Neuronal stem cell (in vitro differentiated cells): ENCODE measurements around the gene DNAJC18.

Experiments
- DNase-seq: peaks from one replicate; pipeline ENCODE4 v3.0.0-alpha.2; 2013; ENCODE audit warnings: low spot score
- H2AFZ ChIP-seq: one replicate; pipeline ENCODE4 v1.6.1; 2013; ENCODE audit warnings: mild to moderate bottlenecking, low read length, inconsistent platforms
- H2AK5ac ChIP-seq: 2 replicates; pipeline ENCODE4 v1.6.1; 2013; ENCODE audit warnings: low read depth, mild to moderate bottlenecking, inconsistent platforms, low read length, moderate library complexity, mixed read lengths
- H2BK120ac ChIP-seq: 2 replicates; pipeline ENCODE4 v1.6.1; 2013; ENCODE audit warnings: low read depth, mild to moderate bottlenecking, inconsistent platforms, low read length, moderate library complexity, mixed read lengths
- H2BK12ac ChIP-seq: one replicate; pipeline ENCODE4 v1.6.1; 2013; ENCODE audit warnings: low read length, inconsistent platforms
- H2BK15ac ChIP-seq: 2 replicates; pipeline ENCODE4 v1.6.1; 2013; ENCODE audit warnings: mild to moderate bottlenecking, low read length, inconsistent platforms, mixed read lengths
- H2BK5ac ChIP-seq: one replicate; pipeline ENCODE4 v1.6.1; 2013; ENCODE audit warnings: inconsistent platforms, mild to moderate bottlenecking, low read length, moderate library complexity
- H3K14ac ChIP-seq: one replicate; pipeline ENCODE4 v1.6.1; 2013; ENCODE audit warnings: low read length, inconsistent platforms
- H3K18ac ChIP-seq: 2 replicates; pipeline ENCODE4 v1.6.1; 2013; ENCODE audit warnings: low read length, inconsistent platforms
- H3K23ac ChIP-seq: 2 replicates; pipeline ENCODE4 v1.6.1; 2013; ENCODE audit warnings: low read depth, mild to moderate bottlenecking, mixed read lengths, low read length, inconsistent platforms; ENCODE audit not compliant: poor library complexity
- H3K27ac ChIP-seq: replicated peaks from 3 replicates; pipeline ENCODE4 v1.5.1; 2013; ENCODE audit warnings: low read length, inconsistent platforms
- H3K27me3 ChIP-seq, 3 experiments: 2 replicates each; pipeline ENCODE4 v1.6.1; 2013; ENCODE audit warnings: low read length in 3 of 3, mild to moderate bottlenecking in 2 of 3, inconsistent platforms in 1 of 3, low read depth in 1 of 3, mixed read lengths in 1 of 3, moderate library complexity in 1 of 3; ENCODE audit not compliant: control insufficient read depth in 3 of 3, insufficient read depth in 3 of 3
- H3K36me3 ChIP-seq, 2 donors: replicated peaks in 1 of 2; 2 replicates each; pipeline ENCODE4 v1.6.1; 2013; ENCODE audit warnings: low read length in 2 of 2; ENCODE audit not compliant: control insufficient read depth in 2 of 2, insufficient read depth in 2 of 2
- H3K4ac ChIP-seq: 2 replicates; pipeline ENCODE4 v1.6.1; 2013; ENCODE audit warnings: inconsistent platforms, mild to moderate bottlenecking, low read length, moderate library complexity
- H3K4me1 ChIP-seq, 2 donors: 1 replicate in 1 of 2; 2 replicates in 1 of 2; pipeline ENCODE4 v1.6.1; 2013; ENCODE audit warnings: low read length in 2 of 2, low read depth in 1 of 2; ENCODE audit not compliant: control insufficient read depth in 2 of 2, insufficient read depth in 1 of 2
- H3K4me2 ChIP-seq: one replicate; pipeline ENCODE4 v1.6.1; 2013; ENCODE audit warnings: mild to moderate bottlenecking, low read length, inconsistent platforms; ENCODE audit not compliant: insufficient read depth, poor library complexity, severe bottlenecking
- H3K4me3 ChIP-seq, 2 donors: 2 replicates each; pipeline ENCODE4 v1.5.1; 2013; ENCODE audit warnings: low read length in 2 of 2, mild to moderate bottlenecking in 2 of 2, inconsistent platforms in 1 of 2, moderate library complexity in 1 of 2
- H3K79me1 ChIP-seq: one replicate; pipeline ENCODE4 v1.6.1; 2013; ENCODE audit warnings: low read depth, mild to moderate bottlenecking, inconsistent platforms, low read length, moderate library complexity
- H3K9ac ChIP-seq: one replicate; pipeline ENCODE4 v1.6.1; 2013; ENCODE audit warnings: mild to moderate bottlenecking, low read depth, low read length, inconsistent platforms; ENCODE audit not compliant: poor library complexity
- H3K9me3 ChIP-seq, 2 donors: replicated peaks in 1 of 2; 2 replicates each; pipeline versions ENCODE3 to v1.6.1; 2013; ENCODE audit warnings: low read length in 2 of 2, mild to moderate bottlenecking in 2 of 2, inconsistent platforms in 1 of 2, low read depth in 1 of 2, mixed read lengths in 1 of 2, moderate library complexity in 1 of 2; ENCODE audit not compliant: control insufficient read depth in 2 of 2, insufficient read depth in 1 of 2
- H4K8ac ChIP-seq: one replicate; pipeline ENCODE4 v1.6.1; 2013; ENCODE audit warnings: low read depth, mild to moderate bottlenecking, inconsistent platforms, low read length, moderate library complexity
- H4K91ac ChIP-seq: one replicate; pipeline ENCODE4 v1.6.1; 2013; ENCODE audit warnings: low read length, low read depth, mild to moderate bottlenecking, inconsistent platforms; ENCODE audit not compliant: poor library complexity
- WGBS, 2 donors: extraction: QIAGEN DNeasy Blood & Tissue Kit; methylation state at CpG; one replicate each; pipeline ENCODE4 v1.1.7; 2013; ENCODE audit warnings: missing lambda C conversion rate in 2 of 2, mixed read lengths in 1 of 2; ENCODE audit not compliant: insufficient read length in 2 of 2, insufficient replicate concordance in 1 of 2; ENCODE audit errors: extremely low coverage in 2 of 2; 5-methylcytosine and 5-hydroxymethylcytosine counted together

Gene DNAJC18

DNA sequence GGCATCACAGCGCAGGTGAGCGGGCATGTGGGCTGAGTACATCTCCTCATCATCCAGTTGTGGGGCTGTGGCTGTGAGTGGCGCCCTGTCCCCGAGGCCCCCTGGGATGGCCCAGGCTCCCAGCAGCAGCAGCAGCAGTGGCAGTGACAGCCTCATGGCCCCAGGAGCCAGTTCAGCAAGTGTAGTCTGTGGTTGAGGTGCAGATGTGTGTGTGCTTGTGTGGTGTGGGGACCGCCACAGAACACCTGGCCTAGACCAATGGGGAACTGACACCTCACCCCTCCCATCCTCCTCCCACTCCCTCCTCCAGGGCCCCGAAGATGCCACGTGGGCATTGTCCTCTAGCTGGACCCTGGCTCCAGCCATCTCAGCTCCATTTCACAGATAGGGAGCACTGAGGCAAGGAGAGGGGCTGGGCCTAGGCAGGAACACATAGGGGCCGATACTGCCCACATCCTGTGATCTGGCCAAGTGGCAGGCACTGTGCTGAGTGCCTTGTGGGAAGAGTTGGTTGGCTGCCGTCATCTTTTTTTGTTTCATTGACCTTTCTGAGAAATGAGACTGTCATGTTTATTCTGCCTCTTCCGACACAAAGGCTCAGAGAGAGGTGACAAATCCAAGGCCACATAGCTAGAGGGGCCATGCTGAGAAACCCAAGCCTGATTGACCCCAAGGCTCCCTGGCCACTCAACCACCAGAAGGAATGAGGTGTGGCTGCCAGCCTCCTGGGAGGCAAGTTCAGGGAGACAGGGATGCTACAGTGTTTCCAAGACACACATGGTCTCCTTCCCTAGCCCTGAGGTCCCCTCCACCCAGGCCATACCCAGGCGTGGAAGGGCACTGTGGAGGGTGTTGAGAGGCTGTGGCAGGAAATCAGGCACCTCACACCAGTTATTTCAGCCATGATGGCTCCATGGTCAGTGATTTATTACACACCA is 49.4 kb downstream of the DNAJC18 start, which contains the start of gene MZB1:
Gene MZB1, minus strand, starts transcription at position 213 of the 938 bp plus-strand sequence. Its CDS starts 57 bp downstream, at position 156.
- Histone ChIP-seq H3K27me3 (peaks cover 24 to 57% (median 37%) of the 10 kb centered on the region in 3 experiments), H3K23ac (no peak within 1 kb of the TSS), H3K4ac (no peak within 1 kb of the TSS), H3K4me1 (peaks cover 2 to 9% of the 10 kb centered on the region in 2 donors), H2AFZ (peak within 1 kb of the TSS; percentile 69), H2BK120ac (peak within 1 kb of the TSS; percentile 32), H3K4me2 (no peak within 1 kb of the TSS), H3K79me1 (peaks cover 2% of the 10 kb centered on the region), H2BK5ac (no peak within 1 kb of the TSS), H2BK12ac (no peak within 1 kb of the TSS), H3K36me3 (no peaks in the 10 kb centered on the region), H3K9ac (peak within 1 kb of the TSS; percentile 27), H3K14ac (no peak within 1 kb of the TSS), H3K9me3 (peaks cover 0 to 17% of the 10 kb centered on the region in 2 donors), H2BK15ac (peak within 1 kb of the TSS; percentile 60), H4K91ac (no peak within 1 kb of the TSS), H3K18ac (no peak within 1 kb of the TSS), H3K4me3 (peak within 1 kb of the TSS in 1 of 2 donors; percentile 23), H2AK5ac (no peak within 1 kb of the TSS), H4K8ac (no peak within 1 kb of the TSS), H3K27ac (no peak within 1 kb of the TSS)
- DNase-seq, result no peak
- WGBS, 2 donors, result no CpG with 5 or more reads among the region's 11 CpGs

GRCh38 chr5:139388198-139388821 is 51.0 kb downstream of the DNAJC18 start:
- no peak for DNase-seq
- peaks cover 0 to 9% of the 10 kb centered on the region in 2 donors for H3K9me3 ChIP-seq
- WGBS, 2 donors, result no CpG with 5 or more reads among the region's 8 CpGs

GRCh38 chr5:139387611-139388197 is 51.6 kb downstream of the DNAJC18 start:
- no peak for DNase-seq
- no peak overlapping the region for H4K8ac ChIP-seq

More at GRCh38 chr5:139388198-139388821, 51.0 kb downstream of the DNAJC18 start:
- H3K23ac ChIP-seq, result no peak overlapping the region
- no peak overlapping the region for H2BK5ac ChIP-seq
- peak overlapping the region; percentile 76 for H2AFZ ChIP-seq
- H2BK15ac ChIP-seq, result no peak overlapping the region
- H3K4me3 ChIP-seq, result no peak overlapping the region
- H2BK120ac ChIP-seq, result no peak overlapping the region
- H3K4me1 ChIP-seq, result peaks cover 2 to 7% of the 10 kb centered on the region in 2 donors
- H2AK5ac ChIP-seq, result peak overlapping the region; percentile 34
- H4K8ac ChIP-seq, result no peak overlapping the region
- H3K27ac ChIP-seq, result no peak overlapping the region
- no peak overlapping the region for H2BK12ac ChIP-seq
- no peak overlapping the region for H3K4me2 ChIP-seq
- H3K4ac ChIP-seq, result no peak overlapping the region
- H3K36me3 ChIP-seq, result no peaks in the 10 kb centered on the region
- no peak overlapping the region for H4K91ac ChIP-seq
- peaks cover 7 to 42% (median 20%) of the 10 kb centered on the region in 3 experiments for H3K27me3 ChIP-seq
- H3K18ac ChIP-seq, result no peak overlapping the region
- no peak overlapping the region for H3K9ac ChIP-seq
- no peak overlapping the region for H3K14ac ChIP-seq
- H3K79me1 ChIP-seq, result peaks cover 2% of the 10 kb centered on the region

More at GRCh38 chr5:139387611-139388197, 51.6 kb downstream of the DNAJC18 start:
- no peak overlapping the region for H2BK15ac ChIP-seq
- no peak overlapping the region for H3K23ac ChIP-seq
- H3K14ac ChIP-seq, result no peak overlapping the region
- peak overlapping the region; percentile 18 for H3K18ac ChIP-seq
- no peak overlapping the region for H2BK120ac ChIP-seq
- no peak overlapping the region for H4K91ac ChIP-seq
- H3K27me3 ChIP-seq, result peaks cover 1 to 36% (median 14%) of the 10 kb centered on the region in 3 experiments
- no peak overlapping the region for H2AFZ ChIP-seq
- H2BK12ac ChIP-seq, result no peak overlapping the region
- H3K9ac ChIP-seq, result no peak overlapping the region
- WGBS, 2 donors, result no CpG with 5 or more reads among the region's 10 CpGs
- H3K4me1 ChIP-seq, result peaks cover 2 to 7% of the 10 kb centered on the region in 2 donors
- no peak overlapping the region for H3K4ac ChIP-seq
- no peak overlapping the region for H3K4me3 ChIP-seq
- H2BK5ac ChIP-seq, result no peak overlapping the region
- peaks cover 0 to 3% of the 10 kb centered on the region in 2 donors for H3K9me3 ChIP-seq
- no peaks in the 10 kb centered on the region for H3K36me3 ChIP-seq
- H2AK5ac ChIP-seq, result peak overlapping the region; percentile 34
- H3K27ac ChIP-seq, result no peak overlapping the region
- no peak overlapping the region for H3K4me2 ChIP-seq
- H3K79me1 ChIP-seq, result peaks cover under 1% of the 10 kb centered on the region
